NB4 (cell line): ENCODE measurements around the gene C13orf46.

Source experiments
- DNase-seq: peaks from one replicate; pipeline ENCODE4 v3.0.0; 2010; ENCODE audit warnings: low read depth
- H3K4me3 ChIP-seq: one replicate; pipeline ENCODE4 v1.5.1; 2011; ENCODE audit warnings: mild to moderate bottlenecking, low read depth, low read length, moderate library complexity
- MYC ChIP-seq: IDR thresholded peaks from 2 replicates; pipeline ENCODE4 v1.6.1; 2011; ENCODE audit warnings: low read depth, low read length
- POLR2A ChIP-seq: IDR thresholded peaks from 2 replicates; pipeline ENCODE4 v1.6.1; 2011; ENCODE audit warnings: mild to moderate bottlenecking; ENCODE audit not compliant: insufficient read length; ENCODE audit errors: extremely low read depth
- TF ChIP-seq, protein P1 (sequence below): IDR thresholded peaks from 2 replicates; pipeline ENCODE4 v1.6.1; 2011; ENCODE audit warnings: low read depth, low read length
- TF ChIP-seq, protein P2 (sequence below): IDR thresholded peaks from one replicate; pipeline ENCODE4 v1.5.1; 2012; ENCODE audit warnings: low read depth, low read length

C13orf46 gene

DNA sequence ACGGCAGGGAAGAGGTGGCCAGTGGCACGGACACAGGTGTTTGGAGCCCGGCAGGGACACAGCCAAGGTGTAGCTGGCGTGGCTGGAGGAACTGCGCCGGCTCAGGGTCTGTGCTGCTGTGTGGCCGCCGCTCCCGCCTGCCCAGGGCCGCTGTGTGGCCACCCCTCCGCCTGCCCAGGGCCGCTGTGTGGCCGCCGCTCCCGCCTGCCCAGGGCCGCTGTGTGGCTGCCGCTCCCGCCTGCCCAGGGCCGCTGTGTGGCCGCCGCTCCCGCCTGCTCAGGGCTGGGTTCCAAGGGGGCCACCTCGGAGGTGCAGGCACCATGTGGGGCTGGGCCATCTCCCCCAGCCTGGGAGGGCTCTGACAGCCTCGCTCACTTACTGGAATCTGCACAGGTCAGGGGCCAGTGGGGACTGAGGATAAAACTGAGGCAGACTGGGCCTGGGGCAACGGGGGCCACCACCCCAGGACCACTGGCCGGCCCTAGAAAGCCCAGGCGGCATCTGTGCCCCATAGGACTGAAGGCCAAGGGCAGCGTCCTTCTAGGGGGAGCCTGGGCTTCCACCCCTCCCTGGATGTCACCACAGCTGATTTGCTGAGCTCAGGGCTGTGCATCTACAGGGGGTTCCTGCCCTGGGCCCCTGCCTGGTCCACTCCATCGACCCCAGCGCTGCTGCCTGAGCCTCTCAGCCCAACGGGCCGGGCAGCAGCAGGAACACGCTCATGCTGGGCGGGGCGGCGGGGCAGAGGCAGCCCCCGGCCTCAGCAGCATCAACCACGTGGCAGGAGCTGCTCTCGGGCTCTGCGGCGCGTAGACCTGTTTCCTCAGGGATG lies 21.5 kb downstream of the C13orf46 start:
- H3K4me3 ChIP-seq = no peak overlapping the region
- TF ChIP-seq, protein P1, sequence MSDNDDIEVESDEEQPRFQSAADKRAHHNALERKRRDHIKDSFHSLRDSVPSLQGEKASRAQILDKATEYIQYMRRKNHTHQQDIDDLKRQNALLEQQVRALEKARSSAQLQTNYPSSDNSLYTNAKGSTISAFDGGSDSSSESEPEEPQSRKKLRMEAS = no peak
- TF ChIP-seq MYC (no peak), POLR2A (no peak)
- TF ChIP-seq, protein P2, sequence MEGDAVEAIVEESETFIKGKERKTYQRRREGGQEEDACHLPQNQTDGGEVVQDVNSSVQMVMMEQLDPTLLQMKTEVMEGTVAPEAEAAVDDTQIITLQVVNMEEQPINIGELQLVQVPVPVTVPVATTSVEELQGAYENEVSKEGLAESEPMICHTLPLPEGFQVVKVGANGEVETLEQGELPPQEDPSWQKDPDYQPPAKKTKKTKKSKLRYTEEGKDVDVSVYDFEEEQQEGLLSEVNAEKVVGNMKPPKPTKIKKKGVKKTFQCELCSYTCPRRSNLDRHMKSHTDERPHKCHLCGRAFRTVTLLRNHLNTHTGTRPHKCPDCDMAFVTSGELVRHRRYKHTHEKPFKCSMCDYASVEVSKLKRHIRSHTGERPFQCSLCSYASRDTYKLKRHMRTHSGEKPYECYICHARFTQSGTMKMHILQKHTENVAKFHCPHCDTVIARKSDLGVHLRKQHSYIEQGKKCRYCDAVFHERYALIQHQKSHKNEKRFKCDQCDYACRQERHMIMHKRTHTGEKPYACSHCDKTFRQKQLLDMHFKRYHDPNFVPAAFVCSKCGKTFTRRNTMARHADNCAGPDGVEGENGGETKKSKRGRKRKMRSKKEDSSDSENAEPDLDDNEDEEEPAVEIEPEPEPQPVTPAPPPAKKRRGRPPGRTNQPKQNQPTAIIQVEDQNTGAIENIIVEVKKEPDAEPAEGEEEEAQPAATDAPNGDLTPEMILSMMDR = no peak

DNA sequence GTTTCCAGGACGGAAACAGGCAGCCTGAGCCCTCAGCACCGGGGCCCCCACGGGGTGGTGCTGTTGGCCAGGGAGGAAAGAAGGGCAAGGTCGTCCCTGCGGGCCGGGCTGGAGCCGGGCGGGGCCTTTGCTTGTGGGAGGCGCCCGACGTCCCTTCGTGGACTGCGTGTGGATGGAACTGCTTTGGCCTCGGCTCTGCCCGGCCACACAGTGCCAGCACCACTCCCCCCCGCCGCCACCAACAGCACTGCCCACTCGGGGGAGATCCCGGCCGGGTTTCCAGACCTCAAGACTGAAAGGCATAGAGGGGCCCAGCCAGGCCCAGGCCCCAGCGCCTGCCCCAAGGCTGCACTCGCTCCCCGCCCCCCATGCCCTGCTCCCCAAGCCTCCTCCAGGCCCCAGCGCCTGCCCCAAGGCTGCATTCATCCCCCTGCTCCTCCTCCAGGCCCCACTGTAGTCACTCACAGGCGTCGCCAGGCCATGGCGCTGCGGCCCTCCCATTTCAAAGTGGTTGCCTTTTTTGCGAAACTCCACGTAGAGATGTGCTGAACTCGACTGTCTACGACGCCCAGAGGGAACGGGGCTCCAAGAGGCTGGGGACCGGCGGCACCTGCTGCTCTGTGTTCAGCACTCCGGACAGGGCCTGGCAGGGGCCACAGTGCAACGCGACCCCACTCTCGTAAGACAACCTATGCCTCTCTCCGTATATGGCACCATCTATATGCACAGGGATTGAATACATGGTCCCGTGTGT lies 22.5 kb downstream of the C13orf46 start:
- H3K4me3 ChIP-seq = no peak overlapping the region
- TF ChIP-seq, protein P2 = peak; percentile 84
- TF ChIP-seq, protein P1 = no peak
- TF ChIP-seq MYC (no peak), POLR2A (no peak)
- peak; percentile 82 for DNase-seq

More for the DNA sequence above, 21.5 kb downstream of the C13orf46 start:
- no peak for DNase-seq

DNA sequence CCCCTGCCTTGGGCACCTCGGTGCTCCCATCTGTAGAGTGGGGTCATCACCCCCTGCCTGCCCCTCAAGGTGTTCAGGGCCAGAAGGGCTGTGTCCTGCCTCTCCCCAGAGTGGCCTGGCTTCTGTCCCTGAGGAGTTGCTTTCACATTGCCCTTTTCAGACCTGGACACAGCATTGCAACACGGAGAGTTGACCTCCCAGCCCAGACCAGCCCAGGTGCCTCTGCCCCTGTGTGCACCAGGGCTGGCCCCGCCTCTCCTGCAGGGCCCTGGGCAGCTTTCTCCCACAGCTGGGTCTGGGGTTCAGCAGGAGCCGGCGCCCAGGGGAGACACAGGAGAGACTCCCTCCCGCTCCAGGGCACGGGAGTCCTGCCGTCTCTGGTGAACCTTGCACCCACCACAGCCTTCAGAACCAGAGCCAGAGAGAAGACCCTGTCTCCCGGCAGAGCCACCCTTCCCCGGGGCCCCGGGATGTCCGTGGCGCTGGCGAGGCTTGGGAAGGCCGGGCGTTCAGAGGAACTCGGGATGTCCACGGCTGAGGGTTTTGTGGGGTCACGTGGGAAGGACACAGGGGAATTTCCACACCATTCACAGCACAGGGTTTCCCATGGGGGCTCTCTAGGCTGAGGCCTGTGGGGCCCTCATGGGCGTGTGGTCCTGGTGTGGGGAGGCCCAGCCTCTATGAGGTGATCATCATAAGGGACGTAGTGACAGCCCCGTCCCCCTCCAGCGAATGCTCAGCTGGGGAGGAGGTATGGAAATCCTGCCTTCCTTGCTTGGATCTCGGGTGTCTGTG lies 23.2 kb downstream of the C13orf46 start:
- no peak for DNase-seq
- no peak overlapping the region for H3K4me3 ChIP-seq
- TF ChIP-seq MYC (no peak), POLR2A (no peak)
- TF ChIP-seq, protein P2 = no peak
- TF ChIP-seq, protein P1 = no peak

DNA sequence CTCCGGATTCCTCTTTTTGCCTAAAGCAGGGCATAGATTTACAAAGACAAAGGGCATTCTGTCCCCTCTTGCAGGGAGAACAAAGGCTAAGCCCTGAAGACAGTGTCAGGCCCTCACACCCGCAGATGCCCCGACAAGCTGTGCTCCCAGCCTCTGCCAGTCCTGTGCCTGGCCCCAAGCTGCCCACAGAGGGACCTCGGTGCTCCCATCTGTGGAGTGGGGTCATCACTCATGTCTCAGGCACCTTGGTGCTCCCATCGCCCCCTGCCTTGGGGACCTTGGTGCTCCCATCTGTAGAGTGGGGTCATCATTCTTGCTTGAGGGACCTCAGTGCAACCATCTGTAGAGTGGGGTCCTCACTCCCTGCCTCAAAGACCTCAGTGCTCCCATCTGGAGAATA lies 24.3 kb downstream of the C13orf46 start:
- DNase-seq = no peak
- no peak overlapping the region for H3K4me3 ChIP-seq
- TF ChIP-seq MYC (no peak), POLR2A (no peak)
- TF ChIP-seq, protein P1 = no peak
- TF ChIP-seq, protein P2 = no peak

DNA sequence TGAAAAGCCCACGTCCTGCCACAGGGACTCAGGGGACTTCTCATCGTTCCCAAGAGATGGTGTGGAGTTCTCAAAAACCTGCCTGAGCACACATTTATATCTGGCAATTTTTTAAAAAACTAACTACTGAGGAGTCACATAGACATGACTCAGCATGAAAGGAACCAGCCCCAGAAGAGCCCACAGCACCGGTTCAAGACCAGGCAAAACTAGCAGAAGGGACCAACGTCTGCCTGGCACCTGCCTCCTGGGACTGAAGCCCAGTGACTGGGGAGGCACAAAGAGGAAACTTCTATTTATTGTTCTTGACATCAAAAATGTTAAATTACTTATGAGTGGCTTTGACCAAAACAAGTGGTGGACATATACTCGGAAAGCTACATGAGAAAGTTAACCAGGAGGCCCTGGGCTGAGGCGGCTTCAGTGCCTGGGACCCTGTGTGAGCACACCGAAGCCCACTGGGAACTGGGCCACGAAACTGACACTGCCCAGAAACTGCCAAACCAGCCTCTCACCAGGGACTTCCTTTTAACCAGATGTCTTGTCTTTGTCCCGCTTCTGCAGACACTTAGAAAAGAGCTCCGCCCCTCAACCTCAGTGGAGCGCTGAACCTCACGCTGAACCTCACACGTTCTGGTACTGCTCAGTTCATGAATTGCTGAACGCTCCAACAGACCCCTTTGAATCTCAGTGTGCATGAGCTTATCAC lies 25.7 kb downstream of the C13orf46 start:
- TF ChIP-seq POLR2A (no peak), MYC (no peak)
- TF ChIP-seq, protein P1 = no peak
- TF ChIP-seq, protein P2 = no peak
- no peak overlapping the region for H3K4me3 ChIP-seq
- DNase-seq = peak; percentile 59
